HG03469 (cell line): ENCODE data around the gene VANGL2.
"Not testable (repeated sequence)": the region's sequence is repeated elsewhere in the genome, so short reads cannot be mapped to it uniquely, and the experiment has no call there.

Source experiments
- ATAC-seq: cut with Tn5 transposase; IDR thresholded peaks from one replicate; pipeline ENCODE4 v1.9.1; 2021; ENCODE audit warnings: mild to moderate bottlenecking, moderate library complexity, moderate number of reproducible peaks; ENCODE audit not compliant: unreplicated experiment

The VANGL2 gene

GRCh38 chr1:160369087-160369486, 31.3 kb upstream of the VANGL2 start:
- no peak for ATAC-seq

GRCh38 chr1:160370561-160371345, 29.6 kb upstream of the VANGL2 start:
- no peak for ATAC-seq

- no peak for ATAC-seq
Measured at GRCh38 chr1:160371346-160371631, 29.1 kb upstream of the VANGL2 start.

- no peak for ATAC-seq
Measured at GRCh38 chr1:160371756-160372155, 28.6 kb upstream of the VANGL2 start.

- ATAC-seq: no peak
Measured at GRCh38 chr1:160373696-160374095, 26.7 kb upstream of the VANGL2 start.

- no peak for ATAC-seq
Measured at GRCh38 chr1:160374306-160375110, 25.9 kb upstream of the VANGL2 start.

GRCh38 chr1:160375788-160376524, 24.4 kb upstream of the VANGL2 start:
- ATAC-seq: no peak

- no peak for ATAC-seq
Measured at GRCh38 chr1:160376525-160377131, 23.7 kb upstream of the VANGL2 start.

GRCh38 chr1:160377585-160378206, 22.7 kb upstream of the VANGL2 start:
- ATAC-seq: no peak

- not testable (repeated sequence) for ATAC-seq
Measured at GRCh38 chr1:160384812-160385211, 15.6 kb upstream of the VANGL2 start.

GRCh38 chr1:160388406-160388805, 12.0 kb upstream of the VANGL2 start:
- not testable (repeated sequence) for ATAC-seq

GRCh38 chr1:160394673-160395072, 5.7 kb upstream of the VANGL2 start:
- ATAC-seq: no peak

GRCh38 chr1:160397651-160398050, 2.7 kb upstream of the VANGL2 start:
- no peak for ATAC-seq

- no peak for ATAC-seq
Measured at GRCh38 chr1:160398823-160399222, 1.5 kb upstream of the VANGL2 start.

- ATAC-seq: no peak
Measured at GRCh38 chr1:160399544-160400222, 681 bp upstream of the VANGL2 start.

GRCh38 chr1:160400646-160401486, 502 bp downstream of the VANGL2 start:
- no peak for ATAC-seq

GRCh38 chr1:160401487-160401805, 1.1 kb downstream of the VANGL2 start:
- ATAC-seq: no peak

GRCh38 chr1:160402001-160402795, 1.8 kb downstream of the VANGL2 start:
- no peak for ATAC-seq

- no peak for ATAC-seq
Measured at GRCh38 chr1:160403244-160403643, 2.9 kb downstream of the VANGL2 start.
